ENCODE results near the gene ST14.

GRCh38 chr11:130156108-130157022, 3.2 kb upstream of the ST14 start:
- TF ChIP-seq LEF1 (IDR thresholded peaks at IDR 0.05; ENCODE audit: borderline replicate concordance) (no peak), PKNOX1 (IDR thresholded peaks at IDR 0.05) (no peak), FOXK2 (IDR thresholded peaks at IDR 0.05) (no peak), FOXA1 (IDR thresholded peaks at IDR 0.05) (no peak), CTBP1 (IDR thresholded peaks at IDR 0.05; ENCODE audit: borderline replicate concordance) (no peak), SP1 (IDR thresholded peaks at IDR 0.05) (no peak), ZNF384 (IDR thresholded peaks at IDR 0.05) (no peak)

All from HEK293T (cell line).